PC-9 (cell line): ENCODE results near the gene SCGB1A1. TPM values are rescaled to one million over a fixed set of nuclear protein-coding genes. Genes with fewer than 3 reads are reported as not detected.

Experiments used
- BruUV-seq: library from RNA; stranded (reverse); fragments of 400-500 nt; replicated peaks from 2 replicates; lab custom pipeline; 2021; lab: Mats Ljungman, UMichigan
- CTCF ChIA-PET: fragments of 300-600 bp; sonication (Branson Sonifier 250); formaldehyde crosslinking; loops from one replicate; lab custom pipeline; 2022; ENCODE audit warnings: antibody characterized with exemption; lab: Charles Lee
- POLR2A ChIA-PET: fragments of 300-600 bp; sonication (Branson Sonifier 250); formaldehyde crosslinking; loops from one replicate; lab custom pipeline; 2022; ENCODE audit warnings: antibody characterized with exemption; ENCODE audit not compliant: unreplicated experiment; lab: Charles Lee
- DNase-seq, 2 experiments: peaks; one replicate each; pipeline versions ENCODE4 v3.0.0 to v3.0.0-alpha.2; 2015 to 2022; ENCODE audit warnings: mixed read lengths in 1 of 2
- H2AFZ ChIP-seq: fragments of 200-600 bp; sonication (generic); 2 replicates; pipeline ENCODE4 v1.8.1; 2017; ENCODE audit warnings: antibody characterized with exemption
- H3F3A ChIP-seq: fragments of 200-600 bp; sonication (generic); 2 replicates; pipeline ENCODE4 v1.8.1; 2017; ENCODE audit warnings: antibody characterized with exemption, mild to moderate bottlenecking, low read depth; ENCODE audit not compliant: insufficient read depth
- H3K27ac ChIP-seq: fragments of 200-600 bp; sonication (generic); 2 replicates; pipeline ENCODE4 v1.6.1; 2016; ENCODE audit warnings: mixed run types
- H3K27me3 ChIP-seq: fragments of 200-600 bp; sonication (generic); 2 replicates; pipeline ENCODE4 v1.6.1; 2016; ENCODE audit warnings: low read depth, mixed run types; ENCODE audit not compliant: insufficient read depth
- H3K36me3 ChIP-seq: fragments of 200-600 bp; sonication (generic); 2 replicates; pipeline ENCODE4 v1.6.1; 2016; ENCODE audit warnings: low read depth, mixed run types
- H3K4me1 ChIP-seq: fragments of 200-600 bp; sonication (generic); replicated peaks from 2 replicates; pipeline ENCODE4 v1.6.1; 2016; ENCODE audit warnings: mixed run types; ENCODE audit not compliant: insufficient read depth
- H3K4me2 ChIP-seq: fragments of 200-600 bp; sonication (generic); 2 replicates; pipeline ENCODE4 v1.6.1; 2017; ENCODE audit warnings: mixed run types
- H3K4me3 ChIP-seq: fragments of 200-600 bp; sonication (generic); 2 replicates; pipeline ENCODE4 v1.6.1; 2016; ENCODE audit warnings: mixed run types
- H3K79me2 ChIP-seq: fragments of 200-600 bp; sonication (generic); 2 replicates; pipeline ENCODE4 v1.6.1; 2017; ENCODE audit warnings: low read depth, mixed run types
- H3K9me2 ChIP-seq: fragments of 200-600 bp; sonication (generic); 2 replicates; pipeline ENCODE4 v1.8.1; 2017; ENCODE audit warnings: mild to moderate bottlenecking; ENCODE audit not compliant: insufficient read depth
- H3K9me3 ChIP-seq: fragments of 200-600 bp; sonication (generic); 2 replicates; pipeline ENCODE4 v1.8.1; 2016; ENCODE audit warnings: low read depth; ENCODE audit not compliant: insufficient read depth
- H4K20me1 ChIP-seq: fragments of 200-600 bp; sonication (generic); 2 replicates; pipeline ENCODE4 v1.8.1; 2017; ENCODE audit not compliant: insufficient read depth
- EZH2 ChIP-seq: fragments of 200-600 bp; sonication (generic); IDR thresholded peaks from 2 replicates; pipeline ENCODE4 v1.8.0; 2017; ENCODE audit warnings: antibody characterized with exemption, low read depth
- intact Hi-C: fragments of 100-400 bp; cut with micrococcal nuclease; formaldehyde crosslinking; loops from one replicate; pipeline ENCODE4 v1.10.0; 2022; ENCODE audit not compliant: unreplicated experiment
- total RNA-seq: library from RNA; stranded (reverse); gene quantifications from 2 replicates; pipeline ENCODE4 v1.2.3, GENCODE V29; 2021
- TF ChIP-seq, protein P1 (sequence below): fragments of 200-600 bp; sonication (generic); conservative IDR thresholded peaks from 2 replicates; pipeline ENCODE4 v1.6.1; 2017; ENCODE audit warnings: mixed run types, antibody characterized with exemption, mild to moderate bottlenecking, moderate library complexity

Gene SCGB1A1
- total RNA-seq, 1 experiment from 2014 or later: not detected

DNA sequence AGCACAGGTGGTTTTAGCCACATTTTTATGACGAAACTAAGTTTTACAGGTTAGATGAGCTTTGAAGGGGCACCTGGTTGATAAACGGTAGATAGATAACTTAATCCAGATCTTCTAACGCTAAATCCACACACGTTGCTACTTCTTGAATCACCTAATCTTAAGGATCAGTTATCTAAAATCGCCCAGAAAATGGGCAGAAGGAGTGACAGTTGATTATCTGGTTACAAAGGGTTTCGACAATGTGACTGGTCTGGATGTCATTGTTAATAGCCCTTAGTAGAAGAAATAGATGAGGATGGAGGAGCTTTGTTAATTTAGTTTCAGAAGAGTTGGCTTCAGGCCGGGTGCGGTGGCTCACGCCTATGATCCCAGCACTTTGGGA is 43.7 kb downstream of the SCGB1A1 start:
- intact Hi-C loops: no loop called here
- no peak overlapping the region for H2AFZ ChIP-seq
- no peak overlapping the region for H3K27ac ChIP-seq
- H3K9me2 ChIP-seq: no peaks in the 10 kb centered on the region
- no peak for DNase-seq
- TF ChIP-seq EZH2: no peak
- TF ChIP-seq, protein P1, sequence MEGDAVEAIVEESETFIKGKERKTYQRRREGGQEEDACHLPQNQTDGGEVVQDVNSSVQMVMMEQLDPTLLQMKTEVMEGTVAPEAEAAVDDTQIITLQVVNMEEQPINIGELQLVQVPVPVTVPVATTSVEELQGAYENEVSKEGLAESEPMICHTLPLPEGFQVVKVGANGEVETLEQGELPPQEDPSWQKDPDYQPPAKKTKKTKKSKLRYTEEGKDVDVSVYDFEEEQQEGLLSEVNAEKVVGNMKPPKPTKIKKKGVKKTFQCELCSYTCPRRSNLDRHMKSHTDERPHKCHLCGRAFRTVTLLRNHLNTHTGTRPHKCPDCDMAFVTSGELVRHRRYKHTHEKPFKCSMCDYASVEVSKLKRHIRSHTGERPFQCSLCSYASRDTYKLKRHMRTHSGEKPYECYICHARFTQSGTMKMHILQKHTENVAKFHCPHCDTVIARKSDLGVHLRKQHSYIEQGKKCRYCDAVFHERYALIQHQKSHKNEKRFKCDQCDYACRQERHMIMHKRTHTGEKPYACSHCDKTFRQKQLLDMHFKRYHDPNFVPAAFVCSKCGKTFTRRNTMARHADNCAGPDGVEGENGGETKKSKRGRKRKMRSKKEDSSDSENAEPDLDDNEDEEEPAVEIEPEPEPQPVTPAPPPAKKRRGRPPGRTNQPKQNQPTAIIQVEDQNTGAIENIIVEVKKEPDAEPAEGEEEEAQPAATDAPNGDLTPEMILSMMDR: no peak
- no peak overlapping the region for H3K4me2 ChIP-seq
- H3K4me1 ChIP-seq: peaks cover 22% of the 10 kb centered on the region
- no peaks in the 10 kb centered on the region for H3K27me3 ChIP-seq
- H4K20me1 ChIP-seq: no peaks in the 10 kb centered on the region
- POLR2A ChIA-PET: no interaction called here
- BruUV-seq: no TSS peak
- peaks cover 20% of the 10 kb centered on the region for H3F3A ChIP-seq
- H3K4me3 ChIP-seq: no peak overlapping the region
- H3K79me2 ChIP-seq: no peaks in the 10 kb centered on the region
- H3K9me3 ChIP-seq: no peaks in the 10 kb centered on the region
- no peaks in the 10 kb centered on the region for H3K36me3 ChIP-seq
- CTCF ChIA-PET: no interaction called here

DNA sequence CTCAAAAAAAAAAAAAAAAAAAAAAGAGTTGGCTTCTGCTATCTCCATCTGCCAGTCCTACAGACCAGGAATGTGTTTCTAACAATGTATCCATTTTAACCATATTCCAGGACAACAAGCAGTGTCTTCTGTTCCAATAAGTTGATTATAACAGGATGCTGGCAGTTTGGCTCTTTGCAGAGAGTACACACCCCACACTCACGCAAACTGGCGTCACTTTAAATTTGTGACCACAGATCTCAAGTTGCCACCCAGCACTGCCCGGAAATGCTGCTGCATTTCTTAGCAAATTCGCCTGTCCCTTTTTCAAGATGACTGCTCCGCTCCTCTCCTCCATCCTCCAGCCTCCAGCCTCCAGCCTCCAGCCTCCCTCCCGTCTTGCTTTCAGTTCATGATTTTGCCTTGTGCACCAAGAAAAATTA is 44.3 kb downstream of the SCGB1A1 start:
- Histone ChIP-seq H3K4me1 (peaks cover 19% of the 10 kb centered on the region), H3F3A (peaks cover 20% of the 10 kb centered on the region), H3K4me2 (no peak overlapping the region), H3K79me2 (no peaks in the 10 kb centered on the region), H3K36me3 (no peaks in the 10 kb centered on the region), H3K27me3 (no peaks in the 10 kb centered on the region), H3K9me2 (no peaks in the 10 kb centered on the region), H2AFZ (no peak overlapping the region), H3K4me3 (no peak overlapping the region), H3K9me3 (no peaks in the 10 kb centered on the region), H3K27ac (no peak overlapping the region), H4K20me1 (no peaks in the 10 kb centered on the region)
- no peak for TF ChIP-seq EZH2
- TF ChIP-seq, protein P1: no peak
- BruUV-seq: no TSS peak
- DNase-seq: no peak
- POLR2A ChIA-PET: no interaction called here
- CTCF ChIA-PET: no interaction called here
- intact Hi-C loops: no loop called here

DNA sequence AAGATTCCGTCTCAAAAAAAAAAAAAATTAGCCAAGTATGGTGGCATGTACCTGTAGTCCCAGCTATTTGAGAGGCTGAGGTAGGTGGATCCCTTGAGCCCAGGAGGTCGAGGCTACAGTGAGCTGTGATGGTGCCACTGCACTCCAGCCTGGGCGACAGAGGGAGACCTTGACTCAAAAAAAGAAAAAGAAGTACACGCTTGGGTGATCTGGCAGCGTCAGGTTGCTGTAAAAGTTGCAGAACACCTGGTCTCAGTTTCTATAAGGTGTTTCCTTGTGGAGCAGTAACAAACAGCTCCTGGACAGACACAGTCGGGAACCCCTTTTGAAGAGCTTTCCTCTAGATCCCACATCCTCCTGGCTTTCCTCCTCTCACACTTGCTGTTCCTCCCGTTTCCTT is 45.8 kb downstream of the SCGB1A1 start:
- BruUV-seq: no TSS peak
- TF ChIP-seq EZH2: no peak
- TF ChIP-seq, protein P1: no peak
- H3K27me3 ChIP-seq: no peaks in the 10 kb centered on the region
- H3K4me1 ChIP-seq: 0 out of 2 replicates have a peak, but pooled peaks cover 6% of the 10 kb centered on the region
- DNase-seq: no peak
- CTCF ChIA-PET: no interaction called here
- H3K9me3 ChIP-seq: no peaks in the 10 kb centered on the region
- no peaks in the 10 kb centered on the region for H4K20me1 ChIP-seq
- no peak overlapping the region for H3K4me3 ChIP-seq
- H3K9me2 ChIP-seq: no peaks in the 10 kb centered on the region
- intact Hi-C loops: no loop called here
- POLR2A ChIA-PET: no interaction called here
- H3K36me3 ChIP-seq: no peaks in the 10 kb centered on the region
- no peak overlapping the region for H3K4me2 ChIP-seq
- no peaks in the 10 kb centered on the region for H3K79me2 ChIP-seq
- peaks cover 10% of the 10 kb centered on the region for H3F3A ChIP-seq
- H3K27ac ChIP-seq: no peak overlapping the region
- H2AFZ ChIP-seq: no peak overlapping the region
